HG03025 (cell line): ENCODE results near the gene RSRC2.

Experiments
- ATAC-seq: cut with Tn5 transposase; IDR thresholded peaks from one replicate; pipeline ENCODE4 v1.9.1; 2021; ENCODE audit warnings: mild to moderate bottlenecking, moderate library complexity; ENCODE audit not compliant: unreplicated experiment, low FRiP score

RSRC2 gene

DNA sequence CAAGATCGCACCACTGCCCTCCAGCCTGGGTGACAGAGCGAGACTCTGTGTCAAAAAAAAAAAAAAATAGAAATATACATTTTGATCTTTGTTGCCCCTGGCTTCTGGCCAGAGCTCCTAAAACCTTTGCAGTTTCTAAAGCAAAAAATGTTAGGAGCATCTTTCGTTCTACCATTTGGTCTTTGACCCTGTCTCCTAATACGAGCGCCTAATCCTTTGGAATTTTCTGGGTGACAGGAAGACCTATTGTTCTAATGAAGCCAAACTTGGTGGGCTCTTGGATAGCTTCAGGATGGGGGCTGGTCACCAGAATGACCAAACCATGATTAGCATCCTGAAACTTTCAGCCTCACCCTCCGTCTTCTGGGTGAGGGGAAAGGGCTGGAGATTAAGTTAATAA is 72.0 kb downstream of the RSRC2 start:
- ATAC-seq = no peak

GRCh38 chr12:122454250-122454721 is 72.5 kb downstream of the RSRC2 start:
- no peak for ATAC-seq
